Heart right ventricle (tissue), 16 donors: ENCODE results near the gene GRPEL2. TPM values are rescaled to one million over a fixed set of nuclear protein-coding genes. Genes with fewer than 3 reads are reported as not detected.

ENCODE experiments used
- ATAC-seq, 8 donors: fragments of 200-7000 bp; cut with Tn5 transposase; one replicate each; pipeline ENCODE4 v1.9.1; 2020; ENCODE audit warnings: mild to moderate bottlenecking in 8 of 8, moderate library complexity in 8 of 8, moderate number of reproducible peaks in 1 of 8
- DNase-seq, 2 donors: peaks; one replicate each; pipeline ENCODE4 v3.0.0-alpha.2; 2020
- H3K27ac ChIP-seq, 10 donors: fragments of 200-600 bp; sonication (generic) in 2 of 10; one replicate each; pipeline versions ENCODE4 v1.5.0 to v1.8.0; 2020 to 2022; ENCODE audit warnings: mild to moderate bottlenecking in 3 of 10
- H3K27me3 ChIP-seq, 7 donors: fragments of 200-600 bp; one replicate each; pipeline ENCODE4 v1.8.0; 2021 to 2022; ENCODE audit warnings: mild to moderate bottlenecking in 2 of 7
- H3K36me3 ChIP-seq, 9 donors: fragments of 200-600 bp; sonication (generic) in 1 of 9; one replicate each; pipeline versions ENCODE4 v1.5.0 to v1.8.0; 2020 to 2022; ENCODE audit warnings: mild to moderate bottlenecking in 2 of 9
- H3K4me1 ChIP-seq, 9 donors: fragments of 200-600 bp; sonication (generic) in 1 of 9; one replicate each; pipeline versions ENCODE4 v1.5.0 to v1.8.0; 2020 to 2022; ENCODE audit warnings: mild to moderate bottlenecking in 4 of 9
- H3K4me3 ChIP-seq, 10 donors: fragments of 200-600 bp; sonication (generic) in 2 of 10; one replicate each; pipeline versions ENCODE4 v1.5.0 to v1.8.0; 2020 to 2022; ENCODE audit warnings: mild to moderate bottlenecking in 7 of 10, moderate library complexity in 2 of 10
- H3K9me3 ChIP-seq, 11 donors: fragments of 200-600 bp in 10 of 11; sonication (generic) in 2 of 11; one replicate each; pipeline versions ENCODE4 v1.5.0 to v1.8.0; 2013 to 2022; ENCODE audit warnings: mild to moderate bottlenecking in 2 of 11, control low read depth in 1 of 11, moderate library complexity in 1 of 11
- WGBS, 2 donors: extraction: QIAGEN DNeasy Blood & Tissue Kit; methylation state at CpG; one replicate each; pipeline ENCODE4 v1.1.7; 2013; ENCODE audit warnings: inconsistent platforms in 1 of 2; 5-methylcytosine and 5-hydroxymethylcytosine counted together
- intact Hi-C, 10 donors: fragments of 100-400 bp; cut with DNase I; formaldehyde crosslinking; loops; one replicate each; pipeline versions ENCODE4 v1.11.1 to v1.14.2; 2022
- long read RNA-seq, 3 donors: library from polyadenylated mRNA; unstranded; transcript quantifications; one replicate each; pipeline ENCODE4 v2.0.0, GENCODE V29; 2020 to 2021
- polyA plus RNA-seq, 2 donors: library from polyadenylated mRNA; stranded (reverse); fragments of 200-250 nt; gene quantifications; one replicate each; pipeline ENCODE4 v1.2.3, GENCODE V29; 2013
- total RNA-seq, 10 donors: library from RNA; stranded (reverse); fragmentation: NEBNext Ultra II Directional in 3 of 10; extraction: Animal tissue kit (Norgen Biotek cat#: 25700) in 3 of 10; gene quantifications; one replicate each; pipeline versions ENCODE4 v1.2.1 to v1.2.4, GENCODE V29; 2021 to 2023
- TF ChIP-seq, protein P1 (sequence below), 9 donors: fragments of 200-600 bp; sonication (generic) in 2 of 9; IDR thresholded peaks; one replicate each; pipeline versions ENCODE4 v1.5.0 to v1.8.0; 2021 to 2022; ENCODE audit warnings: antibody characterized with exemption in 9 of 9, mild to moderate bottlenecking in 5 of 9, moderate library complexity in 1 of 9
- donor health status: Arrhythmogenic right ventricular cardiomyopathy.
- donor health status: ischemic (EF 13 %, LVEDD 7.1; RV severe dilation, severe dysfunction).
- donor health status: healthy with polysubstance abuse.
- donor health status: DM: no; HTN: yes; CAD: no.
- donor health status: DM: no; HTN: no; CAD: no.
- donor health status: ischemic (EF 25% LVEDD 6.9; RV normal size, moderate dysfunction).
- donor health status: ischemic (EF 25% LVEDD 5.7; RV mildly dilated, moderate dysfunction).
- donor health status: healthy.
- donor health status: DM: yes; HTN: yes; CAD: no.
- donor health status: Ischemic cardiomyopathy.
- donor health status: ischemic (EF 35%, LVEDD 5.7; RV mildly dilated, moderate dysfunction).
- donor health status: nonischemic (EF 11% LVEDD 7.7; RV severe dilation, severe dysfunction).
- donor health status: DM: yes; HTN: yes; CAD: no.
- donor health status: PGD.
- donor health status: ischemic (EF 29% LVEDD 5.4; RV normal size, mild dysfunction).
- donor health status: nonischemic (EF 23%, LVEDD 6.1; RV moderate dilation, normal function).

GRPEL2 gene, protein sequence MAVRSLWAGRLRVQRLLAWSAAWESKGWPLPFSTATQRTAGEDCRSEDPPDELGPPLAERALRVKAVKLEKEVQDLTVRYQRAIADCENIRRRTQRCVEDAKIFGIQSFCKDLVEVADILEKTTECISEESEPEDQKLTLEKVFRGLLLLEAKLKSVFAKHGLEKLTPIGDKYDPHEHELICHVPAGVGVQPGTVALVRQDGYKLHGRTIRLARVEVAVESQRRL
- total RNA-seq = 10 to 100 TPM in 6 of 10 donors, 1 to 10 TPM in 4; 8.1 to 13.4 (median 10.2) TPM
- polyA plus RNA-seq = 1 to 10 TPM; 4.8 to 9.5 TPM
- long read RNA-seq, donor 1, full-length matches to known transcripts = 2 of 6 reads
- long read RNA-seq, donor 1, partial matches to known transcripts = 0 of 6 reads
- long read RNA-seq, donor 1, other reads (novel, unspliced or antisense) = 4 of 6 reads
- long read RNA-seq, donor 2, full-length matches to known transcripts = 4 of 8 reads
- long read RNA-seq, donor 2, partial matches to known transcripts = 0 of 8 reads
- long read RNA-seq, donor 2, other reads (novel, unspliced or antisense) = 4 of 8 reads
- long read RNA-seq, donor 3, full-length matches to known transcripts = 25 of 40 reads
- long read RNA-seq, donor 3, partial matches to known transcripts = 1 of 40 reads
- long read RNA-seq, donor 3, other reads (novel, unspliced or antisense) = 14 of 40 reads

DNA sequence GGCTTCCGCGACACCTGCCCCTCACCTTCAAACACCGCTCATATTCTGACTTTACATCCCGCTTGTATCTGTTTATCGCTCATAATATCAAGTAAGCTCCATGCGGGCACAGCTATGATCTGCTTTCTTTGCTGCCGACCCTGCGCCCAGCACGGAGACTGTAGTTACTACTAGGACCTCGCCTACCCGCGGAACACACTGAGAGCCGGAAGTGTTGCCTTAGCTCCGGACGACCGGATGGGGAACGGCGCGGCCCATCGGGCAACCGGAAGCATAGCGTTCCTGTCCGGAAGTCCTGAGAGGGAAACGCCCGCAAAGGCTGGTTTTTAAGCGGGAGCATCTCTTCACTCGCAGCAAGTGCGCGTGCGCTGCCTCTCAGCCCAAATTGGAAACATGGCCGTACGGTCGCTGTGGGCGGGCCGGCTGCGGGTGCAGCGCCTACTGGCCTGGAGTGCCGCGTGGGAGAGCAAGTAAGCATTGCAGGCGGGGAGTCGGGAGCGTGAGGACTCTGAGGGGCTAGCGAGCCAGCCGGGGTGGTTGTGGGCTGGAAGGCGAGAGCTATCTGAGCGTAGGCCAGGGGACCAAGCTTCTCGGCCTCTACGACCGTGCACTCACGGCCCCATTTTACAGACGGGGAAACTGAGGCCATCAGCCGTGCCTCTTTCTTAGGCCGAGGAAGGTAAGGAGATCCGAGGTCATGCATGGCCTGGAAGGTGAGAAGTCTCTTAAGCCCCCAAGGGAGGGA, at the start of gene GRPEL2:
GRPEL2 (plus strand) TSS at position 353 of the 745 bp plus-strand sequence; CDS start at position 394, 41 bp downstream.
- Histone ChIP-seq H3K27ac (peak within 1 kb of the TSS; percentile 57 to 89 (median 85)), H3K27me3 (no peaks in the 10 kb centered on the region), H3K36me3 (peaks cover 0 to 55% (median 42%) of the 10 kb centered on the region in 9 donors), H3K4me3 (peak within 1 kb of the TSS; percentile 61 to 95 (median 76)), H3K9me3 (no peaks in the 10 kb centered on the region), H3K4me1 (peaks cover 0 to 51% (median 35%) of the 10 kb centered on the region in 9 donors)
- 1% methylated on average over 54 of the region's 54 CpGs for WGBS, 2 donors
- DNase-seq = peak; percentile 96
- TF ChIP-seq, protein P1, sequence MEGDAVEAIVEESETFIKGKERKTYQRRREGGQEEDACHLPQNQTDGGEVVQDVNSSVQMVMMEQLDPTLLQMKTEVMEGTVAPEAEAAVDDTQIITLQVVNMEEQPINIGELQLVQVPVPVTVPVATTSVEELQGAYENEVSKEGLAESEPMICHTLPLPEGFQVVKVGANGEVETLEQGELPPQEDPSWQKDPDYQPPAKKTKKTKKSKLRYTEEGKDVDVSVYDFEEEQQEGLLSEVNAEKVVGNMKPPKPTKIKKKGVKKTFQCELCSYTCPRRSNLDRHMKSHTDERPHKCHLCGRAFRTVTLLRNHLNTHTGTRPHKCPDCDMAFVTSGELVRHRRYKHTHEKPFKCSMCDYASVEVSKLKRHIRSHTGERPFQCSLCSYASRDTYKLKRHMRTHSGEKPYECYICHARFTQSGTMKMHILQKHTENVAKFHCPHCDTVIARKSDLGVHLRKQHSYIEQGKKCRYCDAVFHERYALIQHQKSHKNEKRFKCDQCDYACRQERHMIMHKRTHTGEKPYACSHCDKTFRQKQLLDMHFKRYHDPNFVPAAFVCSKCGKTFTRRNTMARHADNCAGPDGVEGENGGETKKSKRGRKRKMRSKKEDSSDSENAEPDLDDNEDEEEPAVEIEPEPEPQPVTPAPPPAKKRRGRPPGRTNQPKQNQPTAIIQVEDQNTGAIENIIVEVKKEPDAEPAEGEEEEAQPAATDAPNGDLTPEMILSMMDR (IDR thresholded peaks at IDR 0.05) = peak in 1 of 9 donors; percentile 1
- intact Hi-C loops = loop anchor here in 2 of 10 donors (5.0 to 10.0 kb wide), 3 partner anchors 33 to 211 kb away; partner anchors contain the start of gene AFAP1L1 (in 1 of the 2)
- peak; percentile 96 to 98 (median 98) for ATAC-seq

GRCh38 chr5:149297340-149298025, 47.8 kb upstream of the GRPEL2 start:
- 41 to 49% methylated on average over 5 of the region's 5 CpGs for WGBS, 2 donors
- Histone ChIP-seq H3K36me3 (peaks cover 0 to 35% (median 15%) of the 10 kb centered on the region in 9 donors), H3K27me3 (peaks cover 0 to 10% (median 0%) of the 10 kb centered on the region in 7 donors), H3K4me1 (peaks cover 37 to 100% (median 94%) of the 10 kb centered on the region in 9 donors), H3K27ac (peak overlapping the region; percentile 6 to 97 (median 85)), H3K9me3 (no peaks in the 10 kb centered on the region), H3K4me3 (no peak overlapping the region)
- DNase-seq (peak in 1 of 2 donors; percentile 62), ATAC-seq (peak; percentile 42 to 81 (median 71))
- TF ChIP-seq, protein P1 (IDR thresholded peaks at IDR 0.05) = no peak
- intact Hi-C loops = no loop called here

- ATAC-seq = no peak
- intact Hi-C loops = no loop called here
- Histone ChIP-seq H3K27ac (peak overlapping the region; percentile 6 to 97 (median 85)), H3K36me3 (peaks cover 0 to 42% (median 20%) of the 10 kb centered on the region in 9 donors), H3K27me3 (peaks cover 0 to 10% (median 0%) of the 10 kb centered on the region in 7 donors), H3K4me1 (peaks cover 37 to 100% (median 89%) of the 10 kb centered on the region in 9 donors), H3K4me3 (no peak overlapping the region), H3K9me3 (no peaks in the 10 kb centered on the region)
- WGBS, 2 donors = 13 to 33% methylated on average over 1 of the region's 1 CpG
- no peak for DNase-seq
- TF ChIP-seq, protein P1 (IDR thresholded peaks at IDR 0.05) = no peak
These were observed 47.1 kb upstream of the GRPEL2 start for GRCh38 chr5:149298163-149298562.
